ENCODE data around the gene UBE2Q1.

GRCh38 chr1:154567386-154568156 is 9.1 kb upstream of the UBE2Q1 start, which contains the start of gene CHRNB2:
- TF ChIP-seq, protein P1, sequence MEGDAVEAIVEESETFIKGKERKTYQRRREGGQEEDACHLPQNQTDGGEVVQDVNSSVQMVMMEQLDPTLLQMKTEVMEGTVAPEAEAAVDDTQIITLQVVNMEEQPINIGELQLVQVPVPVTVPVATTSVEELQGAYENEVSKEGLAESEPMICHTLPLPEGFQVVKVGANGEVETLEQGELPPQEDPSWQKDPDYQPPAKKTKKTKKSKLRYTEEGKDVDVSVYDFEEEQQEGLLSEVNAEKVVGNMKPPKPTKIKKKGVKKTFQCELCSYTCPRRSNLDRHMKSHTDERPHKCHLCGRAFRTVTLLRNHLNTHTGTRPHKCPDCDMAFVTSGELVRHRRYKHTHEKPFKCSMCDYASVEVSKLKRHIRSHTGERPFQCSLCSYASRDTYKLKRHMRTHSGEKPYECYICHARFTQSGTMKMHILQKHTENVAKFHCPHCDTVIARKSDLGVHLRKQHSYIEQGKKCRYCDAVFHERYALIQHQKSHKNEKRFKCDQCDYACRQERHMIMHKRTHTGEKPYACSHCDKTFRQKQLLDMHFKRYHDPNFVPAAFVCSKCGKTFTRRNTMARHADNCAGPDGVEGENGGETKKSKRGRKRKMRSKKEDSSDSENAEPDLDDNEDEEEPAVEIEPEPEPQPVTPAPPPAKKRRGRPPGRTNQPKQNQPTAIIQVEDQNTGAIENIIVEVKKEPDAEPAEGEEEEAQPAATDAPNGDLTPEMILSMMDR (conservative IDR thresholded peaks at IDR 0.05; ENCODE audit: low read depth, low read length), result no peak
- TF ChIP-seq MAFK (IDR thresholded peaks at IDR 0.05; ENCODE audit: low read depth, low read length) (no peak), CEBPB (IDR thresholded peaks at IDR 0.05; ENCODE audit: low read depth, low read length) (no peak)

All from IMR-90 (cell line).